ENCODE data around the gene LRRC72. TPM values are rescaled to one million over a fixed set of nuclear protein-coding genes. Genes with fewer than 3 reads are reported as not detected.

The LRRC72 gene
- total and polyA plus RNA-seq, 2 experiments from 2014 or later = not detected

DNA sequence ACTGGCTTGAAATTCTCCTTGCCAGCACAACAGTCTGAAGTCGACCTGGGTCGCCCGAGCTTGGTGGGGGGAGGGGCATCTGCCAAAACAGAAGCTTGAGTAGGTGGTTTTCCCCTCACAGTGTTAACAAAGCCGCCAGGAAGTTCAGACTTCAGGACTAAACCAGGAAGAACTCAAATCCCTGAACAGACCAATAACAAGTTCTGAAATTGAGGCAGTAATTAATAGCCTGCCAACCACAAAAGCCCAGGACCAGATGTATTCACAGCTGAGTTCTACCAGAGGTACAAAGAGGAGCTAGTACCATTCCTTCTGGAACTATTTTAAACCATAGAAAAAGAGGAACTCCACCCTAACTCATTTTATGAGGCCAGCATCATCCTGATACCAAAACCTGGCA lies 45.3 kb downstream of the LRRC72 start:
- H3K36me3 Mint-ChIP-seq (ENCODE audit: low read depth) = no peaks in the 10 kb centered on the region
- Histone ChIP-seq H3K4me2 (no peak overlapping the region), H3K4me3 (no peak overlapping the region), H3K4me1 (ENCODE audit: insufficient read depth) (0 out of 2 replicates have a peak, but pooled peaks cover 3% of the 10 kb centered on the region), H2AFZ (peak overlapping the region; percentile 81), H3K27ac (ENCODE audit: low read depth) (no peak overlapping the region), H3K36me3 (ENCODE audit: insufficient read depth) (no peaks in the 10 kb centered on the region), H3K9me2 (ENCODE audit: insufficient read depth) (no peaks in the 10 kb centered on the region; the same call in 1 of the 2 replicates), H4K20me1 (replicated peaks; ENCODE audit: insufficient read depth) (no peaks in the 10 kb centered on the region), H3K27me3 (ENCODE audit: insufficient read depth) (no peaks in the 10 kb centered on the region), H3F3A (replicated peaks; ENCODE audit: low read depth) (no peaks in the 10 kb centered on the region), H3K79me2 (replicated peaks; ENCODE audit: insufficient read depth) (no peaks in the 10 kb centered on the region)
- ATAC-seq (no peak), DNase-seq (ENCODE audit: low spot score) (no peak)
- H3K4me3 Mint-ChIP-seq = no peak overlapping the region
- H3K9me3 Mint-ChIP-seq = peaks cover 7% of the 10 kb centered on the region; the same call in 1 of the 3 replicates
- H3K27me3 Mint-ChIP-seq (ENCODE audit: insufficient read depth, low read depth, poor library complexity) = peaks cover 2% of the 10 kb centered on the region
- no peak overlapping the region for H3K27ac Mint-ChIP-seq
- TF ChIP-seq EZH2 (IDR thresholded peaks at IDR 0.05; ENCODE audit: low read depth, unreplicated experiment) (no peak), REST (IDR thresholded peaks at IDR 0.05; ENCODE audit: unreplicated experiment) (no peak), ETS1 (IDR thresholded peaks at IDR 0.05) (no peak), JUNB (IDR thresholded peaks at IDR 0.05; ENCODE audit: unreplicated experiment) (no peak), POLR2AphosphoS5 (IDR thresholded peaks at IDR 0.05; ENCODE audit: low read depth) (no peak), CREB1 (CRISPR knock-in tag; IDR thresholded peaks at IDR 0.05; ENCODE audit: low read depth) (no peak), ZNF331 (CRISPR knock-in tag; IDR thresholded peaks at IDR 0.05; ENCODE audit: low read depth) (no peak), NANOG (IDR thresholded peaks at IDR 0.05; ENCODE audit: borderline replicate concordance) (no peak), STAT1 (IDR thresholded peaks at IDR 0.05; ENCODE audit: unreplicated experiment) (no peak), EZH2phosphoT487 (IDR thresholded peaks at IDR 0.05; ENCODE audit: unreplicated experiment) (no peak), ZNF114 (CRISPR knock-in tag; IDR thresholded peaks at IDR 0.05) (no peak)
- TF ChIP-seq, protein P1, sequence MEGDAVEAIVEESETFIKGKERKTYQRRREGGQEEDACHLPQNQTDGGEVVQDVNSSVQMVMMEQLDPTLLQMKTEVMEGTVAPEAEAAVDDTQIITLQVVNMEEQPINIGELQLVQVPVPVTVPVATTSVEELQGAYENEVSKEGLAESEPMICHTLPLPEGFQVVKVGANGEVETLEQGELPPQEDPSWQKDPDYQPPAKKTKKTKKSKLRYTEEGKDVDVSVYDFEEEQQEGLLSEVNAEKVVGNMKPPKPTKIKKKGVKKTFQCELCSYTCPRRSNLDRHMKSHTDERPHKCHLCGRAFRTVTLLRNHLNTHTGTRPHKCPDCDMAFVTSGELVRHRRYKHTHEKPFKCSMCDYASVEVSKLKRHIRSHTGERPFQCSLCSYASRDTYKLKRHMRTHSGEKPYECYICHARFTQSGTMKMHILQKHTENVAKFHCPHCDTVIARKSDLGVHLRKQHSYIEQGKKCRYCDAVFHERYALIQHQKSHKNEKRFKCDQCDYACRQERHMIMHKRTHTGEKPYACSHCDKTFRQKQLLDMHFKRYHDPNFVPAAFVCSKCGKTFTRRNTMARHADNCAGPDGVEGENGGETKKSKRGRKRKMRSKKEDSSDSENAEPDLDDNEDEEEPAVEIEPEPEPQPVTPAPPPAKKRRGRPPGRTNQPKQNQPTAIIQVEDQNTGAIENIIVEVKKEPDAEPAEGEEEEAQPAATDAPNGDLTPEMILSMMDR (conservative IDR thresholded peaks at IDR 0.05; ENCODE audit: low read depth in 2 of 2) = no peak
- TF ChIP-seq, protein P2, sequence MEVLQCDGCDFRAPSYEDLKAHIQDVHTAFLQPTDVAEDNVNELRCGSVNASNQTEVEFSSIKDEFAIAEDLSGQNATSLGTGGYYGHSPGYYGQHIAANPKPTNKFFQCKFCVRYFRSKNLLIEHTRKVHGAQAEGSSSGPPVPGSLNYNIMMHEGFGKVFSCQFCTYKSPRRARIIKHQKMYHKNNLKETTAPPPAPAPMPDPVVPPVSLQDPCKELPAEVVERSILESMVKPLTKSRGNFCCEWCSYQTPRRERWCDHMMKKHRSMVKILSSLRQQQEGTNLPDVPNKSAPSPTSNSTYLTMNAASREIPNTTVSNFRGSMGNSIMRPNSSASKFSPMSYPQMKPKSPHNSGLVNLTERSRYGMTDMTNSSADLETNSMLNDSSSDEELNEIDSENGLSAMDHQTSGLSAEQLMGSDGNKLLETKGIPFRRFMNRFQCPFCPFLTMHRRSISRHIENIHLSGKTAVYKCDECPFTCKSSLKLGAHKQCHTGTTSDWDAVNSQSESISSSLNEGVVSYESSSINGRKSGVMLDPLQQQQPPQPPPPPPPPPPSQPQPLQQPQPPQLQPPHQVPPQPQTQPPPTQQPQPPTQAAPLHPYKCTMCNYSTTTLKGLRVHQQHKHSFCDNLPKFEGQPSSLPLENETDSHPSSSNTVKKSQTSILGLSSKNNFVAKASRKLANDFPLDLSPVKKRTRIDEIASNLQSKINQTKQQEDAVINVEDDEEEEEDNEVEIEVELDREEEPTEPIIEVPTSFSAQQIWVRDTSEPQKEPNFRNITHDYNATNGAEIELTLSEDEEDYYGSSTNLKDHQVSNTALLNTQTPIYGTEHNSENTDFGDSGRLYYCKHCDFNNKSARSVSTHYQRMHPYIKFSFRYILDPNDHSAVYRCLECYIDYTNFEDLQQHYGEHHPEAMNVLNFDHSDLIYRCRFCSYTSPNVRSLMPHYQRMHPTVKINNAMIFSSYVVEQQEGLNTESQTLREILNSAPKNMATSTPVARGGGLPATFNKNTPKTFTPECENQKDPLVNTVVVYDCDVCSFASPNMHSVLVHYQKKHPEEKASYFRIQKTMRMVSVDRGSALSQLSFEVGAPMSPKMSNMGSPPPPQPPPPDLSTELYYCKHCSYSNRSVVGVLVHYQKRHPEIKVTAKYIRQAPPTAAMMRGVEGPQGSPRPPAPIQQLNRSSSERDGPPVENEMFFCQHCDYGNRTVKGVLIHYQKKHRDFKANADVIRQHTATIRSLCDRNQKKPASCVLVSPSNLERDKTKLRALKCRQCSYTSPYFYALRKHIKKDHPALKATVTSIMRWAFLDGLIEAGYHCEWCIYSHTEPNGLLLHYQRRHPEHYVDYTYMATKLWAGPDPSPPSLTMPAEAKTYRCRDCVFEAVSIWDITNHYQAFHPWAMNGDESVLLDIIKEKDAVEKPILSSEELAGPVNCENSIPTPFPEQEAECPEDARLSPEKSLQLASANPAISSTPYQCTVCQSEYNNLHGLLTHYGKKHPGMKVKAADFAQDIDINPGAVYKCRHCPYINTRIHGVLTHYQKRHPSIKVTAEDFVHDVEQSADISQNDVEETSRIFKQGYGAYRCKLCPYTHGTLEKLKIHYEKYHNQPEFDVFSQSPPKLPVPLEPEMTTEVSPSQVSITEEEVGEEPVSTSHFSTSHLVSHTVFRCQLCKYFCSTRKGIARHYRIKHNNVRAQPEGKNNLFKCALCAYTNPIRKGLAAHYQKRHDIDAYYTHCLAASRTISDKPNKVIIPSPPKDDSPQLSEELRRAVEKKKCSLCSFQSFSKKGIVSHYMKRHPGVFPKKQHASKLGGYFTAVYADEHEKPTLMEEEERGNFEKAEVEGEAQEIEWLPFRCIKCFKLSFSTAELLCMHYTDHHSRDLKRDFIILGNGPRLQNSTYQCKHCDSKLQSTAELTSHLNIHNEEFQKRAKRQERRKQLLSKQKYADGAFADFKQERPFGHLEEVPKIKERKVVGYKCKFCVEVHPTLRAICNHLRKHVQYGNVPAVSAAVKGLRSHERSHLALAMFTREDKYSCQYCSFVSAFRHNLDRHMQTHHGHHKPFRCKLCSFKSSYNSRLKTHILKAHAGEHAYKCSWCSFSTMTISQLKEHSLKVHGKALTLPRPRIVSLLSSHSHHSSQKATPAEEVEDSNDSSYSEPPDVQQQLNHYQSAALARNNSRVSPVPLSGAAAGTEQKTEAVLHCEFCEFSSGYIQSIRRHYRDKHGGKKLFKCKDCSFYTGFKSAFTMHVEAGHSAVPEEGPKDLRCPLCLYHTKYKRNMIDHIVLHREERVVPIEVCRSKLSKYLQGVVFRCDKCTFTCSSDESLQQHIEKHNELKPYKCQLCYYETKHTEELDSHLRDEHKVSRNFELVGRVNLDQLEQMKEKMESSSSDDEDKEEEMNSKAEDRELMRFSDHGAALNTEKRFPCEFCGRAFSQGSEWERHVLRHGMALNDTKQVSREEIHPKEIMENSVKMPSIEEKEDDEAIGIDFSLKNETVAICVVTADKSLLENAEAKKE (CRISPR knock-in tag; IDR thresholded peaks at IDR 0.05) = no peak
- H3K4me1 Mint-ChIP-seq = 0 out of 3 replicates have a peak, but pooled peaks cover 4% of the 10 kb centered on the region
